GM10266 (cell line): ENCODE measurements around the gene CXADR.

Experiments used
- DNase-seq: peaks from one replicate; pipeline ENCODE4 v3.0.0; 2012; ENCODE audit errors: extremely low spot score
- TF ChIP-seq, protein P1 (sequence below): IDR thresholded peaks from 2 replicates; pipeline ENCODE4 v1.5.1; 2012; ENCODE audit warnings: mild to moderate bottlenecking, low read depth; ENCODE audit not compliant: control insufficient read depth, insufficient read depth; ENCODE audit errors: missing control alignments

CXADR gene

GRCh38 chr21:17537299-17537698, 24.5 kb downstream of the CXADR start:
- TF ChIP-seq, protein P1, sequence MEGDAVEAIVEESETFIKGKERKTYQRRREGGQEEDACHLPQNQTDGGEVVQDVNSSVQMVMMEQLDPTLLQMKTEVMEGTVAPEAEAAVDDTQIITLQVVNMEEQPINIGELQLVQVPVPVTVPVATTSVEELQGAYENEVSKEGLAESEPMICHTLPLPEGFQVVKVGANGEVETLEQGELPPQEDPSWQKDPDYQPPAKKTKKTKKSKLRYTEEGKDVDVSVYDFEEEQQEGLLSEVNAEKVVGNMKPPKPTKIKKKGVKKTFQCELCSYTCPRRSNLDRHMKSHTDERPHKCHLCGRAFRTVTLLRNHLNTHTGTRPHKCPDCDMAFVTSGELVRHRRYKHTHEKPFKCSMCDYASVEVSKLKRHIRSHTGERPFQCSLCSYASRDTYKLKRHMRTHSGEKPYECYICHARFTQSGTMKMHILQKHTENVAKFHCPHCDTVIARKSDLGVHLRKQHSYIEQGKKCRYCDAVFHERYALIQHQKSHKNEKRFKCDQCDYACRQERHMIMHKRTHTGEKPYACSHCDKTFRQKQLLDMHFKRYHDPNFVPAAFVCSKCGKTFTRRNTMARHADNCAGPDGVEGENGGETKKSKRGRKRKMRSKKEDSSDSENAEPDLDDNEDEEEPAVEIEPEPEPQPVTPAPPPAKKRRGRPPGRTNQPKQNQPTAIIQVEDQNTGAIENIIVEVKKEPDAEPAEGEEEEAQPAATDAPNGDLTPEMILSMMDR, result no peak
- DNase-seq, result no peak

DNA sequence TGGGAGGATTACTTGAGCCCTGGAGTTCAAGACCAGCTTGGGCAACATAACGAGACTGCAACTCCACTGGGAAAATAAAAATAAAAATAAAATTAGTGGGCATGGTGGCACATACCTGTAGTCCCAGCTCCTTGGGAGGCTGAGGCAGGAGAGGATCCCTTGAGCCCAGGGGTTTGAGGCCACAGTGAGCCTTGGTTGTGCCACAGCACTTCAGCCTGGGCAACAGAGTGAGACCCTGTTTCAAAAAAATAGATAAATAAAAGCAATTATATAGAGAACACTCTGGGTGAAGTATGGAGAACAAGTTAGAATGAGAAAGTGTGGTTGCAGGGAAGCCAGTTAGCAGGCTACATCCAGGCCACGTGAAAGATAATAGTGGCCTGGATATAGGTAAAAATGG, 25.7 kb downstream of the CXADR start:
- no peak for DNase-seq
- TF ChIP-seq, protein P1, result no peak

DNA sequence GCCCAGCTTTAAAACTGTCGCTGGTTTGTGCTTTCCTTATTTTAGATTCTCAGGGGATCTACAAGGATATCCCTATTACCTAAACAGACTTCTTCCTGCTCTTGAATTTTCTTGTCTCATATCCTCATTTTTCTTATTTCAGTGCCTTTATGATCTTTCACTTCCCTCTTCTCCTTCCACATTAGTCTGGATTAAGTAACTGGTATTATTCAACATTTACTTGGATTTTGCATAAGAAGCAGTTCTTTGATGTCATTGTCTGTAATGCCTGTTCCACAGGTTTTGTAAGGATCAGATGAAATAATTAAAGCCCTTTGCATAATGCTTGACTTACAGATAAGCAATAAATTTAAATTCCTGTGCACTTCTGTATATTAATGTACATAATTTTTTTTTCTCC, 26.5 kb downstream of the CXADR start:
- no peak for DNase-seq
- TF ChIP-seq, protein P1, result no peak

- DNase-seq, result no peak
- TF ChIP-seq, protein P1, result no peak
Measured at GRCh38 chr21:17539743-17540341, 27.0 kb downstream of the CXADR start.

DNA sequence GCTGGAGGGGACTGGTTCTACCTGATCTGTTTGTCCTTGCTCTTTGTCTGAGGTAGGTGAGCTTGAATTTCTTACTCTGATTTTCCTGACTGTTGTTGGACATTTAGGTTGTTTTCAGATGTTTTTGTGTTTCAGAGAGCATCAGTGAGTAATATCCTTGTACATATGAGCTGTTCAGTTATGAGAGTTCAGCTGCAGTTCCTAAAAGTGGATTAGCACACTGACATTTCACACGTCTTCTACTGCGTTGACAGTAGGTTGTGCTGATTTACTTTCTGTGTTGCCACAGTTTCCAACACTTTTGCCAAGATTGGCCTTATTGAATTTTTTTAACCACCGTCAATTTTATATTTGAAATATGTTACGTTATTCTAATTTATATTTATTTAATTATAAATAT, 27.7 kb downstream of the CXADR start:
- no peak for DNase-seq

DNA sequence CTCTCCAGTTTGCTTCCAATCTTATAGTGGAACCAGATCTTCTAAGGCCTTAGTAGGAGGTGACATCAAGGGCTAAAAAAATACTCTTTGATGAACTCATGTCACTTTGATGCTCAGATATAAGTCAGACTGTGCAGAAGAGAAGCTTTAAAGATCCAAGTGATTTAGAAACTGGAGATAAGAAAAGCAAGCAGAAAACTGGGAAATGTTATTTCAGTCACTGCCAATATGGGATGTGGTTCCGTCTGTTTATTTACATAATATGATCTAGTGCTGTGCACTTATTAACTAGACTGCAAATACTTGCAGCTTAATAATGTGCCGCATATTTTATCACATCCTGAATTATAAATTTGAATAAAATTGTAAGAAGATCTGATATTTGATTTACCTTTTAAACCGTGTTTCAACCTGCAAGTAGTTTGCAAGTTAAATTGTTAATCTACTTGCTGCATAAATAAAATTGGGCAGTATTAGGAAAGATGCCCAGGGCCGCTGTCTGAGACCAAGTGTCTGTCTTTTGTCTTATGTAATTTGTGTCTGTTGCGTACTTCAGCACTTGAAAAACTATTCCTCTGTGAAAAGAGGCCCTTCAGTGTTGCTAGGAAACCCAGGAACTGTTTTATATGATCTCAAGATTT, 29.6 kb downstream of the CXADR start:
- DNase-seq, result no peak
- TF ChIP-seq, protein P1, result no peak

More for the DNA sequence above, 27.7 kb downstream of the CXADR start:
- TF ChIP-seq, protein P1, result no peak

DNA sequence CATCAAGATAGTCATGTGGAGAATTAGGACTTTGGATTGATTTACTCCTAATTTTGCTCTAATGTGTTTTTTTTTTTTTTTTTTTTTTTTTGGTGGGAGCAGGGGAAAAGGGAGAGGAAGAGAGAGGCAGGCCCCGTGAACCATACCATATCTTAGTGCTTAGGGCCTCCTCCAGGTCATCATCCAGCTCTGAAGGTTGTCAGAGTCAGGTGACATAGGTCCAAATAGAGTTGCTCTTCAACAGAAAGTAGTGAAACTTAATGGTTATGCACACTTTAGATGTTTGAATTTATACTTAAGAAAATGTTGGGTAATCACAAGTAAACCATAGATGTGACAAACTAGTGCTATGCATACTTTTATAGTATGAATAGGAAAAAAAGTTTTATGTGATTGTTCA, 32.2 kb downstream of the CXADR start:
- DNase-seq, result no peak
- TF ChIP-seq, protein P1, result no peak
